SW 1271 (cell line): ENCODE data around the gene PLA2G2D.

Experiments
- DNase-seq, 2 experiments: peaks; one replicate each; lab custom pipeline; 2025; lab: John Stamatoyannopoulos, UW

Gene PLA2G2D

GRCh38 chr1:20119347-20119746 lies at the start of gene PLA2G2D:
Gene PLA2G2D, minus strand, starts transcription at chr1:20119536. Its CDS starts 38 bp downstream, at chr1:20119498.
- no peak for DNase-seq

GRCh38 chr1:20168564-20169491 lies 49.5 kb upstream of the PLA2G2D start:
- no peak for DNase-seq

GRCh38 chr1:20167126-20167525 lies 47.8 kb upstream of the PLA2G2D start:
- DNase-seq, result no peak

- no peak for DNase-seq
These were observed 46.7 kb upstream of the PLA2G2D start for GRCh38 chr1:20166051-20166450.

GRCh38 chr1:20165522-20165951 lies 46.2 kb upstream of the PLA2G2D start:
- DNase-seq, result no peak

GRCh38 chr1:20164694-20165202 lies 45.4 kb upstream of the PLA2G2D start:
- DNase-seq, result no peak

- DNase-seq, result peak in 1 of 2 experiments; percentile 5
These were observed 40.7 kb upstream of the PLA2G2D start for GRCh38 chr1:20160034-20160433.

- no peak for DNase-seq
These were observed 39.2 kb upstream of the PLA2G2D start for GRCh38 chr1:20158358-20159070.

GRCh38 chr1:20154301-20154831 lies 35.0 kb upstream of the PLA2G2D start:
- DNase-seq, result no peak

GRCh38 chr1:20153000-20153418 lies 33.7 kb upstream of the PLA2G2D start:
- DNase-seq, result no peak

GRCh38 chr1:20152599-20152930 lies 33.2 kb upstream of the PLA2G2D start:
- DNase-seq, result no peak

GRCh38 chr1:20151906-20152598 lies 32.7 kb upstream of the PLA2G2D start:
- DNase-seq, result peak in 1 of 2 experiments; percentile 56

GRCh38 chr1:20150969-20151368 lies 31.6 kb upstream of the PLA2G2D start:
- DNase-seq, result no peak

GRCh38 chr1:20150326-20150705 lies 31.0 kb upstream of the PLA2G2D start:
- DNase-seq, result no peak

- DNase-seq, result no peak
These were observed 30.4 kb upstream of the PLA2G2D start for GRCh38 chr1:20149601-20150325.

- DNase-seq, result no peak
These were observed 29.5 kb upstream of the PLA2G2D start for GRCh38 chr1:20148571-20149500.

- DNase-seq, result no peak
These were observed 28.7 kb upstream of the PLA2G2D start for GRCh38 chr1:20147846-20148570.

GRCh38 chr1:20143734-20144565 lies 24.6 kb upstream of the PLA2G2D start:
- no peak for DNase-seq

- no peak for DNase-seq
These were observed 24.0 kb upstream of the PLA2G2D start for GRCh38 chr1:20143318-20143717.
